GM20000 (cell line): ENCODE measurements around the gene JPH3.

Experiments used
- DNase-seq: peaks from one replicate; pipeline ENCODE4 v3.0.0; 2012; ENCODE audit warnings: low spot score
- CTCF ChIP-seq: IDR thresholded peaks from 2 replicates; pipeline ENCODE4 v1.5.1; 2012; ENCODE audit warnings: mild to moderate bottlenecking, control low read depth; ENCODE audit errors: extremely low read depth, missing control alignments

The JPH3 gene

GRCh38 chr16:87644596-87644995 is 42.3 kb downstream of the JPH3 start:
- TF ChIP-seq CTCF = no peak
- no peak for DNase-seq

- no peak for TF ChIP-seq CTCF
- DNase-seq = no peak
Measured at GRCh38 chr16:87645802-87646201, 43.5 kb downstream of the JPH3 start.

GRCh38 chr16:87647431-87648185 is 45.3 kb downstream of the JPH3 start:
- no peak for DNase-seq
- no peak for TF ChIP-seq CTCF

- no peak for DNase-seq
Measured at GRCh38 chr16:87648236-87648635, 45.9 kb downstream of the JPH3 start.

GRCh38 chr16:87648698-87649487 is 46.6 kb downstream of the JPH3 start:
- TF ChIP-seq CTCF = no peak
- DNase-seq = no peak

More at GRCh38 chr16:87648236-87648635, 45.9 kb downstream of the JPH3 start:
- no peak for TF ChIP-seq CTCF

- no peak for DNase-seq
- no peak for TF ChIP-seq CTCF
Measured at GRCh38 chr16:87652386-87652785, 50.1 kb downstream of the JPH3 start.

GRCh38 chr16:87652799-87653198 is 50.5 kb downstream of the JPH3 start:
- no peak for DNase-seq
- no peak for TF ChIP-seq CTCF
